ENCODE measurements around the gene NLGN1.

Gene NLGN1

GRCh38 chr3:174285242-174285864 lies 887.8 kb downstream of the NLGN1 start:
- DNase-seq (ENCODE audit: low read depth): no peak

GRCh38 chr3:174287705-174288104 lies 890.2 kb downstream of the NLGN1 start:
- peak; percentile 4 for DNase-seq (ENCODE audit: low read depth)

- DNase-seq (ENCODE audit: low read depth): peak; percentile 18
These were observed 897.1 kb downstream of the NLGN1 start for GRCh38 chr3:174294616-174295015.

- peak; percentile 65 for DNase-seq (ENCODE audit: low read depth)
These were observed 898.0 kb downstream of the NLGN1 start for GRCh38 chr3:174295306-174296092.

GRCh38 chr3:174302746-174303315 lies 905.3 kb downstream of the NLGN1 start:
- no peak for DNase-seq (ENCODE audit: low read depth)

- DNase-seq (ENCODE audit: low read depth): no peak
These were observed 906.5 kb downstream of the NLGN1 start for GRCh38 chr3:174303907-174304560.

- DNase-seq (ENCODE audit: low read depth): no peak
These were observed 911.2 kb downstream of the NLGN1 start for GRCh38 chr3:174308736-174309135.

- DNase-seq (ENCODE audit: low read depth): no peak
These were observed 913.0 kb downstream of the NLGN1 start for GRCh38 chr3:174310475-174310983.

GRCh38 chr3:174315225-174315624 lies 917.7 kb downstream of the NLGN1 start:
- no peak for DNase-seq (ENCODE audit: low read depth)

- DNase-seq (ENCODE audit: low read depth): no peak
These were observed 919.5 kb downstream of the NLGN1 start for GRCh38 chr3:174317005-174317404.

- DNase-seq (ENCODE audit: low read depth): no peak
These were observed 920.6 kb downstream of the NLGN1 start for GRCh38 chr3:174318181-174318580.

GRCh38 chr3:174321548-174321947 lies 924.0 kb downstream of the NLGN1 start:
- no peak for DNase-seq (ENCODE audit: low read depth)

- no peak for DNase-seq (ENCODE audit: low read depth)
These were observed 925.2 kb downstream of the NLGN1 start for GRCh38 chr3:174322789-174323188.

GRCh38 chr3:174325171-174325570 lies 927.6 kb downstream of the NLGN1 start:
- no peak for DNase-seq (ENCODE audit: low read depth)

- DNase-seq (ENCODE audit: low read depth): peak; percentile 92
These were observed 928.5 kb downstream of the NLGN1 start for GRCh38 chr3:174325834-174326700.

- DNase-seq (ENCODE audit: low read depth): peak; percentile 93
These were observed 931.8 kb downstream of the NLGN1 start for GRCh38 chr3:174329321-174329720.

GRCh38 chr3:174330303-174330702 lies 932.8 kb downstream of the NLGN1 start:
- DNase-seq (ENCODE audit: low read depth): peak; percentile 98

- DNase-seq (ENCODE audit: low read depth): no peak
These were observed 933.7 kb downstream of the NLGN1 start for GRCh38 chr3:174331095-174331800.

GRCh38 chr3:174332391-174332790 lies 934.8 kb downstream of the NLGN1 start:
- no peak for DNase-seq (ENCODE audit: low read depth)

- no peak for DNase-seq (ENCODE audit: low read depth)
These were observed 936.1 kb downstream of the NLGN1 start for GRCh38 chr3:174333640-174334039.

GRCh38 chr3:174334111-174334510 lies 936.6 kb downstream of the NLGN1 start:
- no peak for DNase-seq (ENCODE audit: low read depth)

All from EH (cell line).